CD4-positive, alpha-beta T cell treated with Interleukin-17A for 1 hour (primary cell): ENCODE measurements around the gene IFNA21.
"Not testable (repeated sequence)": the region's sequence is repeated elsewhere in the genome, so short reads cannot be mapped to it uniquely, and the experiment has no call there.

Source experiments
- DNase-seq: peaks from one replicate; pipeline ENCODE4 v3.0.0-alpha.2; 2020

The IFNA21 gene

GRCh38 chr9:21166560-21166959 lies at the start of gene IFNA21:
IFNA21 (minus strand) TSS chr9:21166660; CDS start chr9:21166612, 48 bp downstream.
- DNase-seq: not testable (repeated sequence)

GRCh38 chr9:21213411-21214326 lies 47.2 kb upstream of the IFNA21 start:
- peak; percentile 8 for DNase-seq

- DNase-seq: not testable (repeated sequence)
Measured at GRCh38 chr9:21212160-21212559, 45.7 kb upstream of the IFNA21 start.

GRCh38 chr9:21210782-21211181 lies 44.3 kb upstream of the IFNA21 start:
- not testable (repeated sequence) for DNase-seq

GRCh38 chr9:21210311-21210710 lies 43.9 kb upstream of the IFNA21 start:
- no peak for DNase-seq

- not testable (repeated sequence) for DNase-seq
Measured at GRCh38 chr9:21207043-21207442, 40.6 kb upstream of the IFNA21 start, which contains the start of gene IFNA10. IFNA10 (minus strand) TSS chr9:21207143; CDS start chr9:21207097, 46 bp downstream.

- no peak for DNase-seq
Measured at GRCh38 chr9:21205204-21205603, 38.7 kb upstream of the IFNA21 start.

GRCh38 chr9:21202105-21202504 lies 35.6 kb upstream of the IFNA21 start, which contains the start of gene IFNA7:
IFNA7 (minus strand) TSS chr9:21202205; CDS start chr9:21202165, 40 bp downstream.
- DNase-seq: not testable (repeated sequence)

GRCh38 chr9:21194867-21195776 lies 28.7 kb upstream of the IFNA21 start:
- peak; percentile 70 for DNase-seq

- DNase-seq: not testable (repeated sequence)
Measured at GRCh38 chr9:21187487-21187886, 21.0 kb upstream of the IFNA21 start, which contains the start of gene IFNA4. IFNA4 (minus strand) TSS chr9:21187587; CDS start chr9:21187531, 56 bp downstream.

GRCh38 chr9:21182810-21183736 lies 16.6 kb upstream of the IFNA21 start:
- peak; percentile 64 for DNase-seq

- no peak for DNase-seq
Measured at GRCh38 chr9:21174671-21175070, 8.2 kb upstream of the IFNA21 start.

- no peak for DNase-seq
Measured at GRCh38 chr9:21172156-21172555, 5.7 kb upstream of the IFNA21 start.

GRCh38 chr9:21171351-21171750 lies 4.9 kb upstream of the IFNA21 start:
- no peak for DNase-seq

- DNase-seq: no peak
Measured at GRCh38 chr9:21165516-21165915, 944 bp downstream of the IFNA21 start.

- DNase-seq: peak; percentile 66
Measured at GRCh38 chr9:21160178-21160577, 6.3 kb downstream of the IFNA21 start.

GRCh38 chr9:21155501-21155900 lies 11.0 kb downstream of the IFNA21 start:
- DNase-seq: no peak

- peak; percentile 46 for DNase-seq
Measured at GRCh38 chr9:21154018-21154608, 12.3 kb downstream of the IFNA21 start.

- DNase-seq: no peak
Measured at GRCh38 chr9:21153336-21154017, 13.0 kb downstream of the IFNA21 start.

GRCh38 chr9:21144603-21145002 lies 21.9 kb downstream of the IFNA21 start:
- DNase-seq: no peak

GRCh38 chr9:21141427-21141882 lies 25.0 kb downstream of the IFNA21 start, which contains the start of gene IFNW1:
IFNW1 (minus strand) TSS chr9:21141832; CDS start chr9:21141570, 262 bp downstream.
- DNase-seq: no peak
